AG04450 (cell line): ENCODE data around the gene ZNF354C. TPM values are rescaled to one million over a fixed set of nuclear protein-coding genes. Genes with fewer than 3 reads are reported as not detected.

Source experiments
- CTCF ChIA-PET: fragments of 300-600, 350-600 bp; formaldehyde crosslinking; extraction: SDS; loops from one replicate; lab custom pipeline; 2022; ENCODE audit warnings: antibody characterized with exemption, inconsistent platforms; lab: Charles Lee
- POLR2A ChIA-PET: fragments of 350-600 bp; formaldehyde crosslinking; extraction: SDS; loops from one replicate; lab custom pipeline; 2021; ENCODE audit warnings: antibody characterized with exemption, inconsistent platforms; lab: Yijun Ruan, JAX
- DNase-seq: peaks from one replicate; pipeline ENCODE4 v3.0.0-alpha.2; 2011; ENCODE audit warnings: low read depth, low spot score
- H3K27ac ChIP-seq: one replicate; pipeline ENCODE4 v1.5.1; 2012; ENCODE audit warnings: low read depth, low read length, control low read depth
- H3K27me3 ChIP-seq: one replicate; pipeline ENCODE4 v1.6.0; 2012; ENCODE audit warnings: low read length; ENCODE audit not compliant: control insufficient read depth, insufficient read depth
- H3K4me3 ChIP-seq: 2 replicates; pipeline ENCODE4 v1.5.1; 2011; ENCODE audit warnings: mild to moderate bottlenecking, low read depth, low read length, control low read depth
- H3K9me3 ChIP-seq: 2 replicates; pipeline ENCODE4 v1.5.1; 2012; ENCODE audit warnings: low read length; ENCODE audit not compliant: control insufficient read depth, insufficient read depth
- CTCF ChIP-seq: IDR thresholded peaks from 2 replicates; pipeline ENCODE4 v1.5.1; 2011; ENCODE audit warnings: low read depth, low read length, control low read depth, inconsistent platforms
- polyA plus RNA-seq: library from polyadenylated mRNA; depleted of rRNA; stranded (reverse); fragments of >200 nt; gene quantifications from 2 replicates; pipeline ENCODE4 v1.2.3, GENCODE V29; 2011

Gene ZNF354C
- polyA plus RNA-seq, 1 experiment = 5.1 TPM

DNA sequence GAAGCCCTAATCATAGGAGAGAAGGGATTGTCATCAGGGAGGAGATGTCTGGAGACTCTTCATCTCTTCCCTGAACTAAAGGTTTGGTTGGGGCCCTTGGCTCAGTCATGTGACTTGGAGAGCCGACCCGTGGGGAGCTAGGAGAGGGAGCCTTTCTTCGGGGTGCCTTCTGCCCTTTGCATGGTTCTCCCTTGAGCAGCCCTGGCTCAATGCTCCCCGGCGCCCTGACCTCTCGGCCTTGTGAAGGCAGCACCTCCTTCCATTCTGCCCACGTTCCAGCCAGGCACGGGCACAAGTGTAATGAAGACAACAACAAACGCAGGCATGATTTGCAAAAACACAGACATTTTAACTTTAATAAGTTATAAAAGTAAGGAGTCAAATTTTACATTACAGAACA lies 50.4 kb downstream of the ZNF354C start:
- Histone ChIP-seq H3K4me3 (no peak overlapping the region), H3K27me3 (no peaks in the 10 kb centered on the region), H3K27ac (no peak overlapping the region), H3K9me3 (peaks cover 55% of the 10 kb centered on the region)
- POLR2A ChIA-PET = no interaction called here
- CTCF ChIA-PET = no interaction called here
- no peak for TF ChIP-seq CTCF
- DNase-seq = no peak

DNA sequence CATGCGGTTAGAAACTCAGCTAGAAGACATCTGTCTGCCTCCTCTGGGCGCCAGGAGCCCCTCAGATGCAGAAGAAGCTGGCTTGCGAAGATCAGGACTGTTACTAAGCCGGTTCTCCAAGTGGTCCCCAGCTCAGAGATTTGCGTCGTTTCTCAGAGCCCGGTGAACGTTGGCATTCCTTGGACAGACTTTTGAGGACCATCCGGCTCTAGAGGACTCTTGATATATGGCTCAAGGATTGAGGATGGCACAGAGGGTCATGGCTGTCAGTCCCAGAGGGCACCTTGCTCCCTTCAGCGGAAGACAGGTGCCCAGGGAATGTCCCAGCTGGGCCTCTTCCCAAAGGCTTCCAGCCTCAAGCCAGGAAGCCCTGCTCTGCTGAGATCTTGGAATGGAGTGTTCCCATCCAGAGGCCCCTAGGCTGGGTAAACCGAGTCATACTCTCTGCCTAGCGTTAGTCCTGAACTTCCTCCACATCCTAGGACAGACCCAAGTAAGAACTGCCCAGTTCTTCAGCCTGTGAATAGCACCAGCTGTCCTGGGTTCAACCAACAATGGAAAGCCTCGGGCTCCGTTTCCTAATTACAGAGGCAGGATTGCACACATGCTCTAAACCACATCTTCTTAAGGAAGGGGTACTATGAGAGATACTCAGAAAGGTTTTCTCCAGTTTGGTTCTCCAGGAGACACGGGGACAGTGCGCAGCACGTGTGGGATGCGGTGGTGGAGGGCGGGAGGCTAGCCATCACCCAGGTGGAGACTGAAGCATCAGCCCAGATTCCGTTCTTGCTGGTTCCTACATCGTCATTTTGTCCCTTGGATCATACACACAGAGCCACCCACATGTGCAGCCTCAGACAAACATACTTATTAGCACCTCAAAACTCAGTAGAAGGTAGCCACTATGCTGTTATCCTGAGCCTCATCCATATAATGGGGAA lies 51.4 kb downstream of the ZNF354C start:
- no peaks in the 10 kb centered on the region for H3K27me3 ChIP-seq
- POLR2A ChIA-PET = no interaction called here
- H3K27ac ChIP-seq = no peak overlapping the region
- no peak for DNase-seq
- H3K4me3 ChIP-seq = no peak overlapping the region
- H3K9me3 ChIP-seq = peaks cover 64% of the 10 kb centered on the region
- CTCF ChIA-PET = no interaction called here
- no peak for TF ChIP-seq CTCF

DNA sequence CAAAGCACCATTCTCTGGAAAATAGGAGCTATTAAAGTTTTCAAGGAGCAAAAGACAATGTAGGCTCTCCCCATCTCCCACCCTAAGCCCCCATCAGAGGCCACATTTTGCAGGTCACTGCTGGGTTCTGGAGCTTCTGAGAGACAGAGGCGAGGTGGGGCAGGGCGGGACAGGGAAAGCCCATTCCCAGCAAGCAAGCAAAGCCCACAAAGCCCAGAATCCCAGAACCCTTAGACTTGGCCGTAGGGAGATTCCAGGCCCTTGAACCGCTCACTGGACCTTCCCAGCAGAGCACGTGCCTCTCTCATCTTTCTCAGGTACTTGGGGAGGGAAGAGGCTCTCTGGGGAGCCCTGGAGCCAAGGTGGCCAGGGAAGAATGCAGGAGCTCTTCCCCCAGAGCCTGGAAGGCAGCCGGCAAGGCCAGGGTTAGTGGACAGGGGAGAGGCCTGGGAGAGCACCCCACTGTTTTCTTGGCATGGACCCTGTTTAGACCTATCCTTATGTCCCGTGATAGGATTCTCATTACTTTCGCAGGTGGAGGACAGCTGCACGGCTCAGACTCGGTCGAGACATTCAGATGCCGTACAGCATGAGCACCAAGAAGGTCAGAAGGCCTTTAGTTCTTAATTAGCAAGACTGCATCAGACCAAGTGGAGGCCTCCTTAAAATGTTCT lies 52.4 kb downstream of the ZNF354C start:
- CTCF ChIA-PET = no interaction called here
- DNase-seq = no peak
- peaks cover 73% of the 10 kb centered on the region for H3K9me3 ChIP-seq
- H3K4me3 ChIP-seq = no peak overlapping the region
- TF ChIP-seq CTCF = no peak
- no peak overlapping the region for H3K27ac ChIP-seq
- POLR2A ChIA-PET = no interaction called here
- no peaks in the 10 kb centered on the region for H3K27me3 ChIP-seq

GRCh38 chr5:179113143-179113530 lies 53.0 kb downstream of the ZNF354C start:
- ChIA-PET CTCF (no interaction called here), POLR2A (no interaction called here)
- no peaks in the 10 kb centered on the region for H3K27me3 ChIP-seq
- H3K9me3 ChIP-seq = peaks cover 72% of the 10 kb centered on the region
- no peak for DNase-seq
- H3K4me3 ChIP-seq = no peak overlapping the region
- H3K27ac ChIP-seq = no peak overlapping the region
- no peak for TF ChIP-seq CTCF
